IPS DF 19.7 (cell line): ENCODE results near the gene INSIG2.

Source experiments
- DNase-seq: peaks from one replicate; pipeline ENCODE4 v3.0.0-alpha.2; 2013; ENCODE audit warnings: low read depth, low spot score

INSIG2 gene

GRCh38 chr2:118127250-118127649, 39.0 kb downstream of the INSIG2 start:
- DNase-seq, result no peak

GRCh38 chr2:118128826-118129225, 40.6 kb downstream of the INSIG2 start:
- no peak for DNase-seq

- no peak for DNase-seq
Observed at GRCh38 chr2:118130385-118130784, 42.1 kb downstream of the INSIG2 start.

- DNase-seq, result no peak
Observed at GRCh38 chr2:118131771-118132170, 43.5 kb downstream of the INSIG2 start.

- no peak for DNase-seq
Observed at GRCh38 chr2:118133916-118134315, 45.6 kb downstream of the INSIG2 start.

GRCh38 chr2:118134650-118135049, 46.4 kb downstream of the INSIG2 start:
- DNase-seq, result no peak

GRCh38 chr2:118145207-118145606, 56.9 kb downstream of the INSIG2 start:
- DNase-seq, result no peak

GRCh38 chr2:118145806-118146205, 57.5 kb downstream of the INSIG2 start:
- no peak for DNase-seq

GRCh38 chr2:118146315-118147283, 58.3 kb downstream of the INSIG2 start:
- DNase-seq, result no peak

GRCh38 chr2:118148133-118148532, 59.9 kb downstream of the INSIG2 start:
- DNase-seq, result no peak

GRCh38 chr2:118148809-118149208, 60.5 kb downstream of the INSIG2 start:
- no peak for DNase-seq

- no peak for DNase-seq
Observed at GRCh38 chr2:118150294-118150693, 62.0 kb downstream of the INSIG2 start.

- DNase-seq, result no peak
Observed at GRCh38 chr2:118151831-118152230, 63.6 kb downstream of the INSIG2 start.

- DNase-seq, result no peak
Observed at GRCh38 chr2:118153433-118153832, 65.2 kb downstream of the INSIG2 start.

- no peak for DNase-seq
Observed at GRCh38 chr2:118154176-118154575, 65.9 kb downstream of the INSIG2 start.
